Spleen (tissue), 11 donors: Measurements from ENCODE around the gene TPRG1. TPM values are rescaled to one million over a fixed set of nuclear protein-coding genes. Genes with fewer than 3 reads are reported as not detected.

ENCODE experiments used
- DNase-seq: peaks from one replicate; pipeline ENCODE4 v3.0.0-alpha.2; 2020
- H3K27ac ChIP-seq, 8 donors: fragments of 200-600 bp; sonication (generic) in 7 of 8; 1 replicate in 4 of 8; 2 replicates in 4 of 8; pipeline versions ENCODE4 v1.5.0 to v1.8.0; 2016 to 2021; ENCODE audit warnings: inconsistent platforms in 4 of 8, mild to moderate bottlenecking in 4 of 8, moderate library complexity in 1 of 8
- H3K27me3 ChIP-seq, 7 donors: fragments of 200-600 bp; sonication (generic) in 6 of 7; replicated peaks in 1 of 7; 1 replicate in 4 of 7; 2 replicates in 3 of 7; pipeline versions ENCODE4 v1.5.0 to v1.8.0; 2016 to 2021; ENCODE audit warnings: inconsistent platforms in 3 of 7, mild to moderate bottlenecking in 1 of 7
- H3K36me3 ChIP-seq, 6 donors: fragments of 200-600 bp; sonication (generic) in 5 of 6; 1 replicate in 4 of 6; 2 replicates in 2 of 6; pipeline versions ENCODE4 v1.5.0 to v1.8.0; 2016 to 2021; ENCODE audit warnings: inconsistent platforms in 2 of 6
- H3K4me1 ChIP-seq, 6 donors: fragments of 200-600 bp; sonication (generic) in 5 of 6; 1 replicate in 3 of 6; 2 replicates in 3 of 6; pipeline versions ENCODE4 v1.5.0 to v1.8.0; 2016 to 2021; ENCODE audit warnings: inconsistent platforms in 3 of 6
- H3K4me3 ChIP-seq, 8 donors: fragments of 200-600 bp; sonication (generic) in 7 of 8; 1 replicate in 4 of 8; 2 replicates in 4 of 8; pipeline versions ENCODE4 v1.5.0 to v1.8.0; 2016 to 2021; ENCODE audit warnings: inconsistent platforms in 4 of 8, mild to moderate bottlenecking in 4 of 8, moderate library complexity in 2 of 8
- H3K9me3 ChIP-seq, 8 donors: fragments of 200-600 bp; sonication (generic) in 7 of 8; 1 replicate in 4 of 8; 2 replicates in 4 of 8; pipeline versions ENCODE4 v1.5.0 to v1.8.0; 2016 to 2021; ENCODE audit warnings: inconsistent platforms in 4 of 8
- POLR2A ChIP-seq, 3 donors: fragments of 450-650 bp; IDR thresholded peaks; one replicate each; pipeline ENCODE4 v1.5.1; 2017; ENCODE audit warnings: antibody characterized with exemption in 3 of 3, mild to moderate bottlenecking in 1 of 3
- POLR2AphosphoS5 ChIP-seq, 3 donors: sonication (generic); formaldehyde crosslinking; IDR thresholded peaks; one replicate each; pipeline ENCODE4 v1.5.1; 2017; ENCODE audit warnings: antibody characterized with exemption in 3 of 3
- WGBS, 5 donors: extraction: QIAGEN DNeasy Blood & Tissue Kit in 3 of 5; methylation state at CpG; one replicate each; pipeline versions ENCODE4 v1.1.5 to v1.1.7; 2013 to 2018; 5-methylcytosine and 5-hydroxymethylcytosine counted together
- intact Hi-C: fragments of 100-400 bp; cut with DNase I; formaldehyde crosslinking; loops from one replicate; pipeline ENCODE4 v1.15.0; 2023; ENCODE audit warnings: low total_unique reads
- polyA plus RNA-seq, 3 donors: library from polyadenylated mRNA; stranded (reverse); fragments of 200-250 nt; gene quantifications; one replicate each; pipeline ENCODE4 v1.2.1, GENCODE V29; 2013
- total RNA-seq, 7 donors: library from RNA; depleted of rRNA in 3 of 7; stranded (reverse); fragments of >200 nt in 3 of 7; fragmentation: NEBNext Ultra II Directional in 4 of 7; extraction: Animal tissue kit (Norgen Biotek cat#: 25700) in 4 of 7; gene quantifications; one replicate each; pipeline versions ENCODE4 v1.1.0 to v1.2.1, GENCODE V29; 2016 to 2021
- TF ChIP-seq, protein P1 (sequence below), 11 experiments: fragments of 200-600 bp in 7 of 11; fragments of 450-650 bp in 4 of 11; sonication (generic) in 4 of 11; IDR thresholded peaks in 8 of 11; conservative IDR thresholded peaks in 3 of 11; 1 replicate in 7 of 11; 2 replicates in 4 of 11; pipeline versions ENCODE4 v1.4.0 to v1.8.0; 2016 to 2021; ENCODE audit warnings: antibody characterized with exemption in 11 of 11, inconsistent platforms in 4 of 11, mild to moderate bottlenecking in 1 of 11
- donor health status: healthy with polysubstance abuse.
- donor health status: DM: no; HTN: no; CAD: no; lungs with moderate emphysema.
- donor health status: DM: no; HTN: no; CAD: no.
- donor health status: Bipolar disorder and iron deficiency.
- donor health status: healthy.
- donor health status: DM: no; HTN: no; CAD: no.
- donor health status: DM: yes; HTN: yes; CAD: no.

The TPRG1 gene
- total and polyA plus RNA-seq, 10 donors = 0.29 to 11.7 (median 4.6) TPM

DNA sequence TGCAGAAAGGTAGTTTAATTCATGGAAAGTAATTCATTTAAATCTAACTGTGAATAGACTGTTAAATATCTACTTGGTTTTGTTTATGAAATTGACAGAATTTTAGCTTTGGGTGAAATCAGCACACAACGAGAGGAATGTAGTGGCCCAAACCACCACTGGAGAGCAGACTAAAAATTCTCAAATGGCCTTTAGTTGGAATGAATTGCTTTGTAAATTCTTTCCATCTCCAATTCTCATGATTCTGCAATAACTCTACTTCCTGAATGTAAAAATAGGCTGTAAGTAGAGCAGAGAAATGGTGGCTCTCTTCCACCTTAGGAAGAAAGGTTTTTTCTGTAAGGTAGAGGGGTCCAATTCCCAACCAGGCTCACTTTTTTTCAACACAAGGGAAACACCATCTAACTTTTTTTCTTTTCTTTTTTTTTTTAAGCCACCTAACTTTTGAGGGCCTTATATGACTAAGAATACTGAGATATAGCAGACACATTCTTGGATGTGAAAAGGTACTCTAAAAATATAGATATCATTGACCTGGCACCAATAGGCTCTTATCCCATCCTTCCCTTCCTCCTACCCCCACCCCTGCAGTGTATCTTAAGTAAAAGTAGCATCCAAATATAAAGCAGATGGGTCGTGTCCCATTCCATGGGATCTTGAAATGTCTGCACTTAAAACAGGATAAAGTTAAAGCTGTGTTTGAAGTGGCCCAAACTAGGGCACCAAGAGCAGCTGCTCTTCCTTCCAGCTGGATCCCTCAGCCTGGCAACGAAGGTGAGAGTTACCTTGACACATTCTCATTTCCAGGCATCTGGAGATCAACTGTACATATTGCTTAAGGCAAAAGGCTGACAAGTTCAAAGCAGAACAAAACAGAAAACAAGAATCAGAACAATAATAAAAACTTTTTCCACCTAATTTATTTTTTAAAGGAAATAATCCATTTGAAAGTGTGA is 194.1 kb downstream of the TPRG1 start:
- no peaks in the 10 kb centered on the region for H3K9me3 ChIP-seq
- intact Hi-C loops = no loop called here
- no peaks in the 10 kb centered on the region for H3K36me3 ChIP-seq
- TF ChIP-seq, protein P1, sequence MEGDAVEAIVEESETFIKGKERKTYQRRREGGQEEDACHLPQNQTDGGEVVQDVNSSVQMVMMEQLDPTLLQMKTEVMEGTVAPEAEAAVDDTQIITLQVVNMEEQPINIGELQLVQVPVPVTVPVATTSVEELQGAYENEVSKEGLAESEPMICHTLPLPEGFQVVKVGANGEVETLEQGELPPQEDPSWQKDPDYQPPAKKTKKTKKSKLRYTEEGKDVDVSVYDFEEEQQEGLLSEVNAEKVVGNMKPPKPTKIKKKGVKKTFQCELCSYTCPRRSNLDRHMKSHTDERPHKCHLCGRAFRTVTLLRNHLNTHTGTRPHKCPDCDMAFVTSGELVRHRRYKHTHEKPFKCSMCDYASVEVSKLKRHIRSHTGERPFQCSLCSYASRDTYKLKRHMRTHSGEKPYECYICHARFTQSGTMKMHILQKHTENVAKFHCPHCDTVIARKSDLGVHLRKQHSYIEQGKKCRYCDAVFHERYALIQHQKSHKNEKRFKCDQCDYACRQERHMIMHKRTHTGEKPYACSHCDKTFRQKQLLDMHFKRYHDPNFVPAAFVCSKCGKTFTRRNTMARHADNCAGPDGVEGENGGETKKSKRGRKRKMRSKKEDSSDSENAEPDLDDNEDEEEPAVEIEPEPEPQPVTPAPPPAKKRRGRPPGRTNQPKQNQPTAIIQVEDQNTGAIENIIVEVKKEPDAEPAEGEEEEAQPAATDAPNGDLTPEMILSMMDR (IDR thresholded peaks at IDR 0.05 in 8 of 11, conservative IDR thresholded peaks at IDR 0.05 in 3 of 11) = no peak
- TF ChIP-seq POLR2AphosphoS5 (IDR thresholded peaks at IDR 0.05) = no peak
- no peak for TF ChIP-seq POLR2A (IDR thresholded peaks at IDR 0.05)
- H3K27ac ChIP-seq = no peak overlapping the region
- no peaks in the 10 kb centered on the region for H3K4me1 ChIP-seq
- no peaks in the 10 kb centered on the region for H3K27me3 ChIP-seq
- no peak for DNase-seq
- H3K4me3 ChIP-seq = no peak overlapping the region
- WGBS, 5 donors = 67 to 79% (median 70%) methylated on average over 3 of the region's 3 CpGs

DNA sequence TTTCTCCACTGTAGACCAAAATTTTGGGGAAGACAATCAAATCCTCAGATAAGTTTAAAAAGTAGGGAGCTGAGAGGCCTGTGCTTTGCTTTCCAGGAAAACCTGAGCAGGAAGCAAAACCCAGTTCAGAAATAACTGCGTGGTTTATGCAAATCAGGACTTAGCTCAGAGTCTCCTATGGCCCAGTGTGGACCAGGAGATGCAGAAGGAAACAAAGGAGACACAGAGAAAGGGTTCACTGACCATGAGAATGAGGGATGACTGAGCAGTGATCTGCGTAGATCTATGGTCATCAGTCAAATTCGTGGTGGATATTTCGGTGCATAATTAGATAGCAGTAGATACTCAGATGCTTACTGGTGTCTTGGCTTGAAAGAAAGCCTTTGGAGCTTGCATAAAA is 196.6 kb downstream of the TPRG1 start:
- H3K9me3 ChIP-seq = no peaks in the 10 kb centered on the region
- no peaks in the 10 kb centered on the region for H3K4me1 ChIP-seq
- intact Hi-C loops = no loop called here
- H3K27me3 ChIP-seq = no peaks in the 10 kb centered on the region
- DNase-seq = no peak
- 68 to 81% (median 74%) methylated on average over 4 of the region's 4 CpGs for WGBS, 5 donors
- H3K4me3 ChIP-seq = no peak overlapping the region
- no peak overlapping the region for H3K27ac ChIP-seq
- H3K36me3 ChIP-seq = no peaks in the 10 kb centered on the region
- TF ChIP-seq POLR2AphosphoS5 (IDR thresholded peaks at IDR 0.05) (no peak), POLR2A (IDR thresholded peaks at IDR 0.05) (no peak)
- TF ChIP-seq, protein P1 (IDR thresholded peaks at IDR 0.05 in 8 of 11, conservative IDR thresholded peaks at IDR 0.05 in 3 of 11) = no peak

DNA sequence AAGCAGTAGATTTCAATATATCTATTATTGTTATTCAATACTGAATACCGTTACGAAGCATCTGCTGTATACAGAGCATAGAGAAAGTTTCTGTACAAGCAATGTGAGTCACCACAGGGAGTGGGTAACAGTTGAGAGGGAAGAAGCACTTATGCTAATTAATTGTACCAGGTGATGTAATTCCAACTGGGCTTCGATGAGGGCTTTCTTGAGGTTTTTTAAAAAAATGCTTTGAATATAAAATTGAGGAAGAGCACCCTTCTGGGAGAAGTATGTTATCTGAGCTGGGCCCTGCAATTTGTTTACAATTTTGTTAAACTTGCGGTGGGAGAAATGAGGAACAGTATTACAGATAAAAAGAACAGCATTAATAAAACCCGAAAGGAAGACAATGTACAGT is 197.9 kb downstream of the TPRG1 start:
- H3K4me1 ChIP-seq = no peaks in the 10 kb centered on the region
- no peak for TF ChIP-seq POLR2A (IDR thresholded peaks at IDR 0.05)
- TF ChIP-seq, protein P1 (IDR thresholded peaks at IDR 0.05 in 8 of 11, conservative IDR thresholded peaks at IDR 0.05 in 3 of 11) = no peak
- no peak for DNase-seq
- H3K9me3 ChIP-seq = no peaks in the 10 kb centered on the region
- H3K4me3 ChIP-seq = no peak overlapping the region
- no peaks in the 10 kb centered on the region for H3K36me3 ChIP-seq
- H3K27ac ChIP-seq = no peak overlapping the region
- 70 to 83% (median 78%) methylated on average over 5 of the region's 5 CpGs for WGBS, 5 donors
- intact Hi-C loops = no loop called here
- no peaks in the 10 kb centered on the region for H3K27me3 ChIP-seq

DNA sequence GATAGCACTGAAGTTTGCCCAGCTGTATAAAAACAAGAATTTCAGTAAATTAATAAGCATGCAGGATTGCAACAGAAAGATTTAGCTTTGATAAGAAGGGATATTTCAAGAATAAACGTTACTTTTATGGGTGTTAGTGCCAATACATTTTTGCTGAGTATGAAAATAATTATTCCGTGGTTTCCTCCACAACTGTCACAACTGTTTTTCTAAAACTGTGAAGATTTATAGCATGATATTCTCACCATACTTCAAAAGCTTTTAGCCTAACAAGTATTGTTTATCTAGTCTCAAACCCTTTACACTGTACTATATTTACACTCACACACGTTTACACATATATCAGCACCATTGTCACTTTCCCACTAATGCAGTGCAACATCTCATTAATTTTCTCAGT is 200.5 kb downstream of the TPRG1 start:
- intact Hi-C loops = no loop called here
- WGBS, 5 donors = 7 to 14% (median 11%) methylated on average over 3 of the region's 3 CpGs

More for the DNA sequence above, 200.5 kb downstream of the TPRG1 start:
- DNase-seq = no peak
- no peak for TF ChIP-seq POLR2AphosphoS5 (IDR thresholded peaks at IDR 0.05)
- TF ChIP-seq, protein P1 (IDR thresholded peaks at IDR 0.05 in 8 of 11, conservative IDR thresholded peaks at IDR 0.05 in 3 of 11) = no peak
- TF ChIP-seq POLR2A (IDR thresholded peaks at IDR 0.05) = no peak
- no peak overlapping the region for H3K27ac ChIP-seq
- peaks cover 0 to 1% (median 0%) of the 10 kb centered on the region in 8 donors for H3K9me3 ChIP-seq
- no peaks in the 10 kb centered on the region for H3K27me3 ChIP-seq
- no peaks in the 10 kb centered on the region for H3K36me3 ChIP-seq
- H3K4me3 ChIP-seq = no peak overlapping the region
- H3K4me1 ChIP-seq = no peaks in the 10 kb centered on the region
